ENCODE data around the gene IFNLR1.

- TF ChIP-seq CTCF (conservative IDR thresholded peaks at IDR 0.05 in 1 of 2, IDR thresholded peaks at IDR 0.05 in 1 of 2; ENCODE audit: extremely low read depth in 1 of 2, insufficient read depth in 1 of 2, low read depth in 1 of 2, low read length in 2 of 2) (no peak), EZH2 (IDR thresholded peaks at IDR 0.05; ENCODE audit: borderline replicate concordance, low read length) (no peak)
Measured at GRCh38 chr1:24182061-24182460, 5.0 kb downstream of the IFNLR1 start.
